ENCODE measurements around the gene DISC1. TPM values are rescaled to one million over a fixed set of nuclear protein-coding genes. Genes with fewer than 3 reads are reported as not detected.
A peak's percentile ranks its signal among the peaks of the same experiment; 100 is the strongest.

The DISC1 gene
- total RNA-seq, 1 experiment from 2014 or later: 13.5 TPM

DNA sequence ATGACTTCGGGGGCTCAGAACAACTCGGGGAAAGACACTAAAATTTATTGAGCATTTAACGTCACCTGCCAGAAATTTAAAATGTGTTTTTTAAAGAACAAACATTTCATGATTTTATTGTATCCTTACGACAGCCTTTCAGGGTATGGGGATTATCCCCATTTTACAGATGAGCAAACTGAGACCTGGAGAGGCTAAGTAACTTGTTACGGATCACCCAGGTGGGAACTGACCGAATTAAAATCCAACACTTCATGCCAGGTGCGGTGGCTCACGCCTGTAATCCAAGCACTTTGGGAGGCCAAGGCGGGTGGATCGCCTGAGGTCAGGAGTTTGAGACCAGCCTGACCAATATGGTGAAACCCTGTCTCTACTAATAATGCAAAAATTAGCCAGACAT is 50.9 kb downstream of the DISC1 start:
- no peaks in the 10 kb centered on the region for H3K36me3 ChIP-seq (ENCODE audit: control insufficient read depth, insufficient read depth, low read length)
- Mint-ChIP-seq H3K9me3 (ENCODE audit: unreplicated experiment) (no peaks in the 10 kb centered on the region), H3K4me3 (ENCODE audit: unreplicated experiment) (no peak overlapping the region), H3K36me3 (ENCODE audit: insufficient read depth, unreplicated experiment) (peaks cover 4% of the 10 kb centered on the region), H3K4me1 (ENCODE audit: low read depth, unreplicated experiment) (no peaks in the 10 kb centered on the region), H3K27ac (ENCODE audit: unreplicated experiment) (no peak overlapping the region), H3K27me3 (ENCODE audit: insufficient read depth, unreplicated experiment) (no peaks in the 10 kb centered on the region)
- peaks cover 3% of the 10 kb centered on the region; the same call in 1 of the 2 replicates for H3K4me1 ChIP-seq
- H3K27me3 ChIP-seq (replicated peaks; ENCODE audit: control insufficient read depth, insufficient read depth, low read length): no peaks in the 10 kb centered on the region
- intact Hi-C loops (cut with micrococcal nuclease; ENCODE audit: unreplicated experiment): no loop called here
- ChIA-PET CTCF (no interaction called here), POLR2A (no interaction called here)
- no TSS peak for BruUV-seq (replicated peaks)
- TF ChIP-seq, protein P1, sequence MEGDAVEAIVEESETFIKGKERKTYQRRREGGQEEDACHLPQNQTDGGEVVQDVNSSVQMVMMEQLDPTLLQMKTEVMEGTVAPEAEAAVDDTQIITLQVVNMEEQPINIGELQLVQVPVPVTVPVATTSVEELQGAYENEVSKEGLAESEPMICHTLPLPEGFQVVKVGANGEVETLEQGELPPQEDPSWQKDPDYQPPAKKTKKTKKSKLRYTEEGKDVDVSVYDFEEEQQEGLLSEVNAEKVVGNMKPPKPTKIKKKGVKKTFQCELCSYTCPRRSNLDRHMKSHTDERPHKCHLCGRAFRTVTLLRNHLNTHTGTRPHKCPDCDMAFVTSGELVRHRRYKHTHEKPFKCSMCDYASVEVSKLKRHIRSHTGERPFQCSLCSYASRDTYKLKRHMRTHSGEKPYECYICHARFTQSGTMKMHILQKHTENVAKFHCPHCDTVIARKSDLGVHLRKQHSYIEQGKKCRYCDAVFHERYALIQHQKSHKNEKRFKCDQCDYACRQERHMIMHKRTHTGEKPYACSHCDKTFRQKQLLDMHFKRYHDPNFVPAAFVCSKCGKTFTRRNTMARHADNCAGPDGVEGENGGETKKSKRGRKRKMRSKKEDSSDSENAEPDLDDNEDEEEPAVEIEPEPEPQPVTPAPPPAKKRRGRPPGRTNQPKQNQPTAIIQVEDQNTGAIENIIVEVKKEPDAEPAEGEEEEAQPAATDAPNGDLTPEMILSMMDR (IDR thresholded peaks at IDR 0.05; ENCODE audit: insufficient read depth in 1 of 2, low read depth in 1 of 2, low read length in 1 of 2, severe bottlenecking in 1 of 2, unreplicated experiment in 1 of 2): no peak
- H3K9me3 ChIP-seq: no peaks in the 10 kb centered on the region
- no peak for DNase-seq
- no peak overlapping the region for H3K4me3 ChIP-seq (ENCODE audit: low read depth, low read length)

- ChIA-PET CTCF (no interaction called here), POLR2A (no interaction called here)
- DNase-seq: no peak
- no peaks in the 10 kb centered on the region for H3K27me3 ChIP-seq (replicated peaks; ENCODE audit: control insufficient read depth, insufficient read depth, low read length)
- no peaks in the 10 kb centered on the region for H3K27me3 Mint-ChIP-seq (ENCODE audit: insufficient read depth, unreplicated experiment)
- TF ChIP-seq, protein P1 (IDR thresholded peaks at IDR 0.05; ENCODE audit: insufficient read depth in 1 of 2, low read depth in 1 of 2, low read length in 1 of 2, severe bottlenecking in 1 of 2, unreplicated experiment in 1 of 2): no peak
- H3K27ac Mint-ChIP-seq (ENCODE audit: unreplicated experiment): peak overlapping the region; percentile 7
- no TSS peak for BruUV-seq (replicated peaks)
- H3K36me3 ChIP-seq (ENCODE audit: control insufficient read depth, insufficient read depth, low read length): no peaks in the 10 kb centered on the region
- H3K9me3 Mint-ChIP-seq (ENCODE audit: unreplicated experiment): no peaks in the 10 kb centered on the region
- H3K4me1 Mint-ChIP-seq (ENCODE audit: low read depth, unreplicated experiment): no peaks in the 10 kb centered on the region
- H3K4me1 ChIP-seq: peaks cover 3% of the 10 kb centered on the region; the same call in 1 of the 2 replicates
- no peak overlapping the region for H3K4me3 Mint-ChIP-seq (ENCODE audit: unreplicated experiment)
- H3K9me3 ChIP-seq: no peaks in the 10 kb centered on the region
- no peak overlapping the region for H3K4me3 ChIP-seq (ENCODE audit: low read depth, low read length)
- H3K36me3 Mint-ChIP-seq (ENCODE audit: insufficient read depth, unreplicated experiment): peaks cover 4% of the 10 kb centered on the region
- intact Hi-C loops (cut with micrococcal nuclease; ENCODE audit: unreplicated experiment): no loop called here
Observed at GRCh38 chr1:231678011-231678432, 51.4 kb downstream of the DISC1 start.

- H3K27ac Mint-ChIP-seq (ENCODE audit: unreplicated experiment): no peak overlapping the region
- intact Hi-C loops (cut with micrococcal nuclease; ENCODE audit: unreplicated experiment): no loop called here
- H3K36me3 Mint-ChIP-seq (ENCODE audit: insufficient read depth, unreplicated experiment): peaks cover 10% of the 10 kb centered on the region
- ChIA-PET CTCF (no interaction called here), POLR2A (no interaction called here)
- H3K9me3 ChIP-seq: no peaks in the 10 kb centered on the region
- no peaks in the 10 kb centered on the region for H3K27me3 Mint-ChIP-seq (ENCODE audit: insufficient read depth, unreplicated experiment)
- no peak for DNase-seq
- H3K4me1 Mint-ChIP-seq (ENCODE audit: low read depth, unreplicated experiment): no peaks in the 10 kb centered on the region
- TF ChIP-seq, protein P1 (IDR thresholded peaks at IDR 0.05; ENCODE audit: insufficient read depth in 1 of 2, low read depth in 1 of 2, low read length in 1 of 2, severe bottlenecking in 1 of 2, unreplicated experiment in 1 of 2): no peak
- peaks cover 3% of the 10 kb centered on the region; the same call in 1 of the 2 replicates for H3K4me1 ChIP-seq
- BruUV-seq (replicated peaks): no TSS peak
- H3K27me3 ChIP-seq (replicated peaks; ENCODE audit: control insufficient read depth, insufficient read depth, low read length): no peaks in the 10 kb centered on the region
- H3K9me3 Mint-ChIP-seq (ENCODE audit: unreplicated experiment): no peaks in the 10 kb centered on the region
- no peak overlapping the region for H3K4me3 Mint-ChIP-seq (ENCODE audit: unreplicated experiment)
- H3K4me3 ChIP-seq (ENCODE audit: low read depth, low read length): no peak overlapping the region
- H3K36me3 ChIP-seq (ENCODE audit: control insufficient read depth, insufficient read depth, low read length): no peaks in the 10 kb centered on the region
Observed at GRCh38 chr1:231679109-231679508, 52.5 kb downstream of the DISC1 start.

All from Caco-2 (cell line).